IPS-20b (cell line): ENCODE data around the gene SIK2.

Source experiments
- H3K27ac ChIP-seq: one replicate; pipeline ENCODE4 v1.5.1; 2013; ENCODE audit warnings: low read length
- H3K27me3 ChIP-seq: 2 replicates; pipeline ENCODE4 v1.6.1; 2013; ENCODE audit warnings: mild to moderate bottlenecking, low read length, inconsistent platforms; ENCODE audit not compliant: insufficient read depth
- H3K36me3 ChIP-seq: 2 replicates; pipeline ENCODE4 v1.6.1; 2013; ENCODE audit warnings: low read depth, mild to moderate bottlenecking, inconsistent platforms, low read length, moderate library complexity; ENCODE audit not compliant: insufficient read depth
- H3K4me1 ChIP-seq: 2 replicates; pipeline ENCODE4 v1.6.1; 2013; ENCODE audit warnings: mild to moderate bottlenecking, control low read depth, inconsistent platforms, low read length, moderate library complexity; ENCODE audit not compliant: insufficient read depth
- H3K4me3 ChIP-seq: 2 replicates; pipeline ENCODE4 v1.5.1; 2013; ENCODE audit warnings: mild to moderate bottlenecking, low read length, inconsistent platforms
- H3K9ac ChIP-seq: 2 replicates; pipeline ENCODE4 v1.6.1; 2013; ENCODE audit warnings: low read depth, mild to moderate bottlenecking, inconsistent platforms, low read length, moderate library complexity
- H3K9me3 ChIP-seq: 2 replicates; pipeline ENCODE4 v1.6.1; 2013; ENCODE audit warnings: mild to moderate bottlenecking, low read depth, low read length, inconsistent platforms; ENCODE audit not compliant: insufficient read depth

Gene SIK2

GRCh38 chr11:111585371-111585770 lies 16.9 kb upstream of the SIK2 start:
- no peak overlapping the region for H3K4me3 ChIP-seq
- no peaks in the 10 kb centered on the region; the same call in 1 of the 2 replicates for H3K27me3 ChIP-seq
- no peaks in the 10 kb centered on the region for H3K9me3 ChIP-seq
- H3K9ac ChIP-seq = no peak overlapping the region
- no peaks in the 10 kb centered on the region for H3K4me1 ChIP-seq
- no peak overlapping the region for H3K27ac ChIP-seq
- H3K36me3 ChIP-seq = no peaks in the 10 kb centered on the region

GRCh38 chr11:111586388-111586831 lies 15.8 kb upstream of the SIK2 start:
- Histone ChIP-seq H3K27me3 (no peaks in the 10 kb centered on the region; the same call in 1 of the 2 replicates), H3K36me3 (no peaks in the 10 kb centered on the region), H3K4me3 (no peak overlapping the region), H3K27ac (no peak overlapping the region), H3K9ac (no peak overlapping the region), H3K4me1 (no peaks in the 10 kb centered on the region), H3K9me3 (no peaks in the 10 kb centered on the region)

GRCh38 chr11:111589114-111589513 lies 13.1 kb upstream of the SIK2 start:
- Histone ChIP-seq H3K9me3 (no peaks in the 10 kb centered on the region), H3K36me3 (no peaks in the 10 kb centered on the region), H3K4me3 (no peak overlapping the region), H3K9ac (no peak overlapping the region), H3K4me1 (no peaks in the 10 kb centered on the region), H3K27ac (no peak overlapping the region), H3K27me3 (no peaks in the 10 kb centered on the region)

GRCh38 chr11:111589886-111590499 lies 12.3 kb upstream of the SIK2 start:
- no peaks in the 10 kb centered on the region for H3K27me3 ChIP-seq
- no peaks in the 10 kb centered on the region for H3K36me3 ChIP-seq
- no peak overlapping the region for H3K9ac ChIP-seq
- H3K4me3 ChIP-seq = no peak overlapping the region
- no peak overlapping the region for H3K27ac ChIP-seq
- H3K4me1 ChIP-seq = no peaks in the 10 kb centered on the region
- no peaks in the 10 kb centered on the region for H3K9me3 ChIP-seq

GRCh38 chr11:111591187-111591960 lies 10.9 kb upstream of the SIK2 start:
- Histone ChIP-seq H3K9ac (no peak overlapping the region), H3K9me3 (no peaks in the 10 kb centered on the region), H3K4me3 (no peak overlapping the region)

GRCh38 chr11:111592491-111592890 lies 9.8 kb upstream of the SIK2 start:
- Histone ChIP-seq H3K4me3 (no peak overlapping the region), H3K36me3 (no peaks in the 10 kb centered on the region), H3K4me1 (no peaks in the 10 kb centered on the region), H3K27me3 (no peaks in the 10 kb centered on the region), H3K9me3 (no peaks in the 10 kb centered on the region), H3K9ac (no peak overlapping the region), H3K27ac (no peak overlapping the region)

More at GRCh38 chr11:111591187-111591960, 10.9 kb upstream of the SIK2 start:
- Histone ChIP-seq H3K4me1 (no peaks in the 10 kb centered on the region), H3K27ac (no peak overlapping the region), H3K36me3 (no peaks in the 10 kb centered on the region), H3K27me3 (no peaks in the 10 kb centered on the region)

GRCh38 chr11:111596319-111596718 lies 5.9 kb upstream of the SIK2 start:
- H3K4me1 ChIP-seq = no peaks in the 10 kb centered on the region
- H3K9ac ChIP-seq = no peak overlapping the region
- no peak overlapping the region for H3K4me3 ChIP-seq
- H3K36me3 ChIP-seq = no peaks in the 10 kb centered on the region
- no peak overlapping the region for H3K27ac ChIP-seq
- no peaks in the 10 kb centered on the region for H3K9me3 ChIP-seq
- peaks cover 10% of the 10 kb centered on the region for H3K27me3 ChIP-seq

GRCh38 chr11:111598148-111598547 lies 4.1 kb upstream of the SIK2 start:
- Histone ChIP-seq H3K9me3 (no peaks in the 10 kb centered on the region), H3K27ac (no peak overlapping the region), H3K27me3 (peaks cover 18% of the 10 kb centered on the region), H3K4me3 (no peak overlapping the region), H3K36me3 (no peaks in the 10 kb centered on the region), H3K9ac (no peak overlapping the region), H3K4me1 (no peaks in the 10 kb centered on the region; the same call in 1 of the 2 replicates)

- Histone ChIP-seq H3K27me3 (peaks cover 22% of the 10 kb centered on the region), H3K27ac (no peak overlapping the region), H3K4me1 (peaks cover 3% of the 10 kb centered on the region; the same call in 1 of the 2 replicates), H3K36me3 (no peaks in the 10 kb centered on the region), H3K4me3 (no peak overlapping the region), H3K9me3 (no peaks in the 10 kb centered on the region), H3K9ac (no peak overlapping the region)
These were observed 3.7 kb upstream of the SIK2 start for GRCh38 chr11:111598559-111598958.

GRCh38 chr11:111601636-111601978 lies 642 bp upstream of the SIK2 start:
- Histone ChIP-seq H3K4me3 (peak overlapping the region; percentile 59), H3K27ac (no peak overlapping the region), H3K4me1 (peaks cover 12% of the 10 kb centered on the region; the same call in 1 of the 2 replicates), H3K27me3 (peaks cover 30% of the 10 kb centered on the region), H3K9ac (peak overlapping the region; percentile 59; the same call in 1 of the 2 replicates), H3K9me3 (no peaks in the 10 kb centered on the region), H3K36me3 (no peaks in the 10 kb centered on the region)

GRCh38 chr11:111602865-111603610 lies 789 bp downstream of the SIK2 start:
- Histone ChIP-seq H3K4me3 (peak overlapping the region; percentile 77), H3K27me3 (peaks cover 30% of the 10 kb centered on the region), H3K4me1 (peaks cover 12% of the 10 kb centered on the region; the same call in 1 of the 2 replicates), H3K9me3 (no peaks in the 10 kb centered on the region), H3K36me3 (no peaks in the 10 kb centered on the region), H3K27ac (no peak overlapping the region), H3K9ac (peak overlapping the region; percentile 67; the same call in 1 of the 2 replicates)
